NOMO-1 treated with dmso at 0.1 percent for 144 hours (cell line): ENCODE measurements around the gene ZNF124.
A peak's percentile ranks its signal among the peaks of the same experiment; 100 is the strongest.
"Not testable (repeated sequence)": the region's sequence is repeated elsewhere in the genome, so short reads cannot be mapped to it uniquely, and the experiment has no call there.

ENCODE experiments used
- DNase-seq: peaks from one replicate; lab custom pipeline; 2025; ENCODE audit not compliant: unreplicated experiment; lab: John Stamatoyannopoulos, UW

ZNF124 gene

GRCh38 chr1:247172996-247173395, 1.2 kb upstream of the ZNF124 start:
- DNase-seq, result peak; percentile 50

GRCh38 chr1:247171443-247171842, 377 bp downstream of the ZNF124 start:
- not testable (repeated sequence) for DNase-seq

GRCh38 chr1:247165674-247166073, 6.1 kb downstream of the ZNF124 start:
- no peak for DNase-seq

- DNase-seq, result no peak
Measured at GRCh38 chr1:247164694-247165093, 7.1 kb downstream of the ZNF124 start.

GRCh38 chr1:247156787-247157232, 15.0 kb downstream of the ZNF124 start:
- DNase-seq, result no peak

GRCh38 chr1:247147781-247148180, 24.0 kb downstream of the ZNF124 start:
- no peak for DNase-seq

- DNase-seq, result not testable (repeated sequence)
Measured at GRCh38 chr1:247147120-247147519, 24.7 kb downstream of the ZNF124 start.

GRCh38 chr1:247146671-247147070, 25.1 kb downstream of the ZNF124 start:
- DNase-seq, result no peak

GRCh38 chr1:247145279-247145678, 26.5 kb downstream of the ZNF124 start:
- DNase-seq, result no peak

GRCh38 chr1:247139557-247139956, 32.3 kb downstream of the ZNF124 start:
- DNase-seq, result not testable (repeated sequence)

- no peak for DNase-seq
Measured at GRCh38 chr1:247131236-247131635, 40.6 kb downstream of the ZNF124 start.

- DNase-seq, result not testable (repeated sequence)
Measured at GRCh38 chr1:247127519-247128282, 44.1 kb downstream of the ZNF124 start.

- DNase-seq, result not testable (repeated sequence)
Measured at GRCh38 chr1:247126601-247127000, 45.2 kb downstream of the ZNF124 start.

- DNase-seq, result not testable (repeated sequence)
Measured at GRCh38 chr1:247126166-247126565, 45.7 kb downstream of the ZNF124 start.

- no peak for DNase-seq
Measured at GRCh38 chr1:247121382-247121781, 50.4 kb downstream of the ZNF124 start.

- DNase-seq, result not testable (repeated sequence)
Measured at GRCh38 chr1:247120408-247120668, 51.5 kb downstream of the ZNF124 start.

- DNase-seq, result no peak
Measured at GRCh38 chr1:247119600-247120407, 52.0 kb downstream of the ZNF124 start.

GRCh38 chr1:247118946-247119446, 52.8 kb downstream of the ZNF124 start:
- no peak for DNase-seq

- no peak for DNase-seq
Measured at GRCh38 chr1:247115545-247115944, 56.3 kb downstream of the ZNF124 start.

GRCh38 chr1:247115141-247115510, 56.7 kb downstream of the ZNF124 start:
- DNase-seq, result no peak

- DNase-seq, result no peak
Measured at GRCh38 chr1:247114351-247115140, 57.3 kb downstream of the ZNF124 start.
